Measurements from ENCODE around the gene C21orf91.
A peak's percentile ranks its signal among the peaks of the same experiment; 100 is the strongest.

Gene C21orf91

DNA sequence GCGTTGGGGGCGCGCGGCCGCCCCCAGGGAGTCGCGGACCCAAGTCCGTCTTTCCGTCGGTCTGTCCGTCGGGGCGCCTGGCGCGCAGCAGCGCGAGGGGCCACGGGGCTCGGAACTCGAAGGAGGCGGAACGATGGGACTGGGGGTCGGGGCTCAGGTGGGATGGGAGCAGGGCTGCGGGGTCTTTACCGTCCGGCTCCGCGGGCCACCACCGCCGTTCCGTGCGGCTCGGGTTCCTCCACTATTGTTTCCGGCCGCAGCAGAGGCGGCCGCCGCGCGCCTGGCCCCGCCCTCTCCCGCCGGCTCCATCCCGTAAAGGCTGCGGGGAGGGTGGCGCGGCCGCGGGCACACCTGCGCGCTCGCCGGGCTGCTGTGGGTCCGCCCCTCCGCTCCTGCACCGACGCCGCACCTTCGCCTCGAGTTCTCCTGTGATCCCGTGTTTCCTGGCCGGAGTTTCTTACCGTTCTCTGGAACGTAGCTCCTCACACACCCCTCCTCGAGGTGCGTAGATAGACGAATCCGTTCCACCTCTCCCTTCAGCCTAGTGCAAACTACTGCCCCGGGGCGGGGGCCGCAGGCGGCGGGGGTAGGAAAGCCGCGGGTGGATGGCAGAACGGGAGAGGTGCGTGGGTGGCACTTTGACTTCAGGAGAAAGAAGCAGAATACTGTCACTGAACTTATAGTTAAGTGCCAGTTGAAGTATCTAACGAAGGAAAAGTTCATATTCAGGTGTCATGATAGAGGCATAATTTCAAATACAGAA, at the start of gene C21orf91:
Gene C21orf91 (minus strand): TSS at position 243 of the 763 bp plus-strand sequence. CDS start 1,038 bp downstream, outside the sequence.
- TF ChIP-seq, protein P1, sequence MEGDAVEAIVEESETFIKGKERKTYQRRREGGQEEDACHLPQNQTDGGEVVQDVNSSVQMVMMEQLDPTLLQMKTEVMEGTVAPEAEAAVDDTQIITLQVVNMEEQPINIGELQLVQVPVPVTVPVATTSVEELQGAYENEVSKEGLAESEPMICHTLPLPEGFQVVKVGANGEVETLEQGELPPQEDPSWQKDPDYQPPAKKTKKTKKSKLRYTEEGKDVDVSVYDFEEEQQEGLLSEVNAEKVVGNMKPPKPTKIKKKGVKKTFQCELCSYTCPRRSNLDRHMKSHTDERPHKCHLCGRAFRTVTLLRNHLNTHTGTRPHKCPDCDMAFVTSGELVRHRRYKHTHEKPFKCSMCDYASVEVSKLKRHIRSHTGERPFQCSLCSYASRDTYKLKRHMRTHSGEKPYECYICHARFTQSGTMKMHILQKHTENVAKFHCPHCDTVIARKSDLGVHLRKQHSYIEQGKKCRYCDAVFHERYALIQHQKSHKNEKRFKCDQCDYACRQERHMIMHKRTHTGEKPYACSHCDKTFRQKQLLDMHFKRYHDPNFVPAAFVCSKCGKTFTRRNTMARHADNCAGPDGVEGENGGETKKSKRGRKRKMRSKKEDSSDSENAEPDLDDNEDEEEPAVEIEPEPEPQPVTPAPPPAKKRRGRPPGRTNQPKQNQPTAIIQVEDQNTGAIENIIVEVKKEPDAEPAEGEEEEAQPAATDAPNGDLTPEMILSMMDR (IDR thresholded peaks at IDR 0.05; ENCODE audit: low read depth, low read length, missing control alignments): no peak
- DNase-seq (ENCODE audit: low read depth): peak; percentile 78

DNA sequence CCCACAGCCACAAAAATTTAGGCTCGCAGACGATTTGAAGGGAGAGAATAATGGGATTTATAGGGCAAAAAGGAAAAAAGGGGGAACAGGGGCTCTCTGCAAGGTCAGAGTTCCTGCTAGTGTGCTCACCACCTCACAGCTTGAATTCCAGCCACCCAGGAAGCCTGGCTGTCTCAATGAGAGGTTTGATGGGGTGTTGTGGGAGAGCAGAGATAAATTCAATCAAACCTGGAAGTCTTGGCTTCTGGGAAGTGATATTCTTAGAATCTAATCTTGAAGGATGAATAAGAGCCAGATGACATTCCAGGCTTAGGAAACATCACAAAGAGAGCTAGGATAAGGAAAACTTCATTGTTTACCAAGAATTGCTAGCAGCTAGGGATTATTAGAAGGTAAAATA, 47.4 kb upstream of the C21orf91 start:
- H3K4me3 ChIP-seq (ENCODE audit: low read depth, low read length): no peak overlapping the region
- no peak for DNase-seq (ENCODE audit: low read depth)
- TF ChIP-seq, protein P1 (IDR thresholded peaks at IDR 0.05; ENCODE audit: low read depth, low read length, missing control alignments): no peak

More for the DNA sequence above, at the start of gene C21orf91:
- H3K4me3 ChIP-seq (ENCODE audit: low read depth, low read length): peak within 1 kb of the TSS; percentile 93

DNA sequence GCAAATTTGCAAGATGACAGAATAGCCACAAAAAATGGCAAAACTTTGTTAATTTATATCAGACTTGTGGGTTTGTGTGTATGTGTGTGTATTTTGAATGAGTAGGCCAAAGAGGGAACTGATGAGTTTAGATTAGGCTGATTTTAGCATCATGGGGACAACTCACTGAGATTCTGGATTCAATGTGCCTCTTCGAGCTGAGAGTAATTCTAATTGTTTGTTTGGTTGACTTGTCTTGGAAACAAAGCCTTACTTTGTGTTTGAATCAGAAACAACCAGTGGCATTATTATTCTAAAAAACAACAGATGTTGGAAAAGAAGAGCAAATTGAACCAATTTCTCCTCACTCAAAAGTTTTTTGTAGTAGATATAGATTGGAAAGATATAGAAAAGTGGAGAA, 40.5 kb upstream of the C21orf91 start:
- TF ChIP-seq, protein P1 (IDR thresholded peaks at IDR 0.05; ENCODE audit: low read depth, low read length, missing control alignments): no peak
- DNase-seq (ENCODE audit: low read depth): no peak

DNA sequence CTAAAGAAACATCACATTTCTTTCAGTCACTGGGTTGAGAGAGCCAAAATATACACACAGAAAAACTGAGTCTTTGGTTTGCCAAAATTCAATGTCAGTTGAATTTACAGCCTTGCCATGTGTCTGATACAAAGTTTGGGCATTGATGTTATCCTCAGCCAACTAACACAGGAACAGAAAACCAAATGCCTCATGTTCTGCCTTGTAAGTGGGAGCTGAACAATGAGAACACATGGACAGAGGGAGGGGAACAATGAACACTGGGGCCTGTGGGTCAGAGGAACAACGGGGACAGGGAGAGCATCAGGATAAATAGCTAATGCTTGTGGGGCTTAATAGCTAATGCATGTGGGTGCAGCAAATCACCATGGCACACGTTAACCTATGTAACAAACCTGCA, 39.6 kb upstream of the C21orf91 start:
- DNase-seq (ENCODE audit: low read depth): no peak
- H3K4me3 ChIP-seq (ENCODE audit: low read depth, low read length): no peak overlapping the region
- TF ChIP-seq, protein P1 (IDR thresholded peaks at IDR 0.05; ENCODE audit: low read depth, low read length, missing control alignments): no peak

More for the DNA sequence above, 40.5 kb upstream of the C21orf91 start:
- no peak overlapping the region for H3K4me3 ChIP-seq (ENCODE audit: low read depth, low read length)

DNA sequence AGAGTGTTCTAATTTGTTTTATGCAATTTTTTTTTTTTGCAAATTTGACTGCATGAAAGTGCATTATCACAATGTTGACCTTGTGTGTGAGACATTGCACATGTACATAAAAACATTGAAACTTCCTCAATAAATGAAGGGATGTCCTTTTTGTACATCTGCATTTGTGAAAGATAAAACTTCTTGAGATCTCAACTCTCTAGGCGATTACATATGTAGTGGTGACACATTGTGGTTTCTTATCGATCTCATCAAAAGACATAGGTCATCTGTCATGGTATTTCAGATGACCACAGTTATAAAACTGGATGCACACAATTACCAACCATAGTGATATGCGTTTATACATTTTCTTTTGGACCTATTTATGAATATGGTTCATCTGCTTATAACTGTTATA, 35.6 kb upstream of the C21orf91 start:
- no peak overlapping the region for H3K4me3 ChIP-seq (ENCODE audit: low read depth, low read length)
- no peak for DNase-seq (ENCODE audit: low read depth)
- TF ChIP-seq, protein P1 (IDR thresholded peaks at IDR 0.05; ENCODE audit: low read depth, low read length, missing control alignments): no peak

DNA sequence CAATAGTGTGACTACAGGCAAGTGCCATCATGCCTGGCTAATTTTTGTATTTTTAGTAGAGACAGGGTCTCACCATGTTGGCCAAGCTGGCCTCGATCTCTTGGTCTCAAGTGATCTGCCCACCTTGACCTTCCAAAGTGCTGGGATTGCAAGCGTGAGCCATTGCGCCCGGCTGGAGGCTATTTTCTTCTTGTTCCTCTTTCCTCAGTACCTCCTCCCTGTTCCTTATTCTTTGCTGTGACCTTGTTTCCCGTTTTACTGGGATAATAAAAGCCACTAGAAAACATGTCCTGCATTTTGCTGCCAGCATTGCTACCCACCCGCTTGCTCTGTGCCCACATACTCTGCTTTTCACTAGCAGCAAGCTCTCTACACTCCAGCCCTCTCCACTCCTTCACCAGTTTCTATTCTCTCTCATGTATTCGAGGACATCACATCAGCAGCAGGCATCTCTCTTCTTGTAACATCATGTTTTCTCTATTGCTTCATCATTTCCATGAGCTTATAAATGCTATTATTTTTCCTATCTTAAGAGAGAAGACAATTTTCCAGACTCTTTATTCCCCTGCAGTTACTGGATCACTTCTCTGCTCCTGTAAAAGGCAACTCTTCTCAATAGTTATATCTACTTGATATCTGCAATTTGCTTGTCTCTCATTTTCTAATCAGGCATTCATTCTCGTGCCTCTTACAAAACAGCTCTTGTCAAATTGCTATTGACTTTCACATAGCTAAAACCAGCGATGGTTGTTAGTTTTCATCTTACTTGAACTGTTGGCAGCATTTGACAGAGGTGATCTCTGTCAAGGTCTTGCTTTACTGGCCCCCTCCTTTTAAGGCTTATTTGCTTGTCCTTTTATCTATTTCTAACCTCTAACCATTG, 34.5 kb upstream of the C21orf91 start:
- no peak overlapping the region for H3K4me3 ChIP-seq (ENCODE audit: low read depth, low read length)
- TF ChIP-seq, protein P1 (IDR thresholded peaks at IDR 0.05; ENCODE audit: low read depth, low read length, missing control alignments): no peak
- no peak for DNase-seq (ENCODE audit: low read depth)
